PC-9 (cell line): Measurements from ENCODE around the gene GPS1. TPM values are rescaled to one million over a fixed set of nuclear protein-coding genes. Genes with fewer than 3 reads are reported as not detected.
A peak's percentile ranks its signal among the peaks of the same experiment; 100 is the strongest.

Source experiments
- BruUV-seq: library from RNA; stranded (reverse); fragments of 400-500 nt; replicated peaks from 2 replicates; lab custom pipeline; 2021; lab: Mats Ljungman, UMichigan
- CTCF ChIA-PET: fragments of 300-600 bp; sonication (Branson Sonifier 250); formaldehyde crosslinking; loops from one replicate; lab custom pipeline; 2022; ENCODE audit warnings: antibody characterized with exemption; lab: Charles Lee
- POLR2A ChIA-PET: fragments of 300-600 bp; sonication (Branson Sonifier 250); formaldehyde crosslinking; loops from one replicate; lab custom pipeline; 2022; ENCODE audit warnings: antibody characterized with exemption; ENCODE audit not compliant: unreplicated experiment; lab: Charles Lee
- DNase-seq, 2 experiments: peaks; one replicate each; pipeline versions ENCODE4 v3.0.0 to v3.0.0-alpha.2; 2015 to 2022; ENCODE audit warnings: mixed read lengths in 1 of 2
- H2AFZ ChIP-seq: fragments of 200-600 bp; sonication (generic); 2 replicates; pipeline ENCODE4 v1.8.1; 2017; ENCODE audit warnings: antibody characterized with exemption
- H3F3A ChIP-seq: fragments of 200-600 bp; sonication (generic); 2 replicates; pipeline ENCODE4 v1.8.1; 2017; ENCODE audit warnings: antibody characterized with exemption, mild to moderate bottlenecking, low read depth; ENCODE audit not compliant: insufficient read depth
- H3K27ac ChIP-seq: fragments of 200-600 bp; sonication (generic); 2 replicates; pipeline ENCODE4 v1.6.1; 2016; ENCODE audit warnings: mixed run types
- H3K27me3 ChIP-seq: fragments of 200-600 bp; sonication (generic); 2 replicates; pipeline ENCODE4 v1.6.1; 2016; ENCODE audit warnings: low read depth, mixed run types; ENCODE audit not compliant: insufficient read depth
- H3K36me3 ChIP-seq: fragments of 200-600 bp; sonication (generic); 2 replicates; pipeline ENCODE4 v1.6.1; 2016; ENCODE audit warnings: low read depth, mixed run types
- H3K4me1 ChIP-seq: fragments of 200-600 bp; sonication (generic); replicated peaks from 2 replicates; pipeline ENCODE4 v1.6.1; 2016; ENCODE audit warnings: mixed run types; ENCODE audit not compliant: insufficient read depth
- H3K4me2 ChIP-seq: fragments of 200-600 bp; sonication (generic); 2 replicates; pipeline ENCODE4 v1.6.1; 2017; ENCODE audit warnings: mixed run types
- H3K4me3 ChIP-seq: fragments of 200-600 bp; sonication (generic); 2 replicates; pipeline ENCODE4 v1.6.1; 2016; ENCODE audit warnings: mixed run types
- H3K79me2 ChIP-seq: fragments of 200-600 bp; sonication (generic); 2 replicates; pipeline ENCODE4 v1.6.1; 2017; ENCODE audit warnings: low read depth, mixed run types
- H3K9me2 ChIP-seq: fragments of 200-600 bp; sonication (generic); 2 replicates; pipeline ENCODE4 v1.8.1; 2017; ENCODE audit warnings: mild to moderate bottlenecking; ENCODE audit not compliant: insufficient read depth
- H3K9me3 ChIP-seq: fragments of 200-600 bp; sonication (generic); 2 replicates; pipeline ENCODE4 v1.8.1; 2016; ENCODE audit warnings: low read depth; ENCODE audit not compliant: insufficient read depth
- H4K20me1 ChIP-seq: fragments of 200-600 bp; sonication (generic); 2 replicates; pipeline ENCODE4 v1.8.1; 2017; ENCODE audit not compliant: insufficient read depth
- EZH2 ChIP-seq: fragments of 200-600 bp; sonication (generic); IDR thresholded peaks from 2 replicates; pipeline ENCODE4 v1.8.0; 2017; ENCODE audit warnings: antibody characterized with exemption, low read depth
- intact Hi-C: fragments of 100-400 bp; cut with micrococcal nuclease; formaldehyde crosslinking; loops from one replicate; pipeline ENCODE4 v1.10.0; 2022; ENCODE audit not compliant: unreplicated experiment
- total RNA-seq: library from RNA; stranded (reverse); gene quantifications from 2 replicates; pipeline ENCODE4 v1.2.3, GENCODE V29; 2021
- TF ChIP-seq, protein P1 (sequence below): fragments of 200-600 bp; sonication (generic); conservative IDR thresholded peaks from 2 replicates; pipeline ENCODE4 v1.6.1; 2017; ENCODE audit warnings: mixed run types, antibody characterized with exemption, mild to moderate bottlenecking, moderate library complexity

Gene GPS1
- total RNA-seq, 1 experiment from 2014 or later, result 121 TPM

DNA sequence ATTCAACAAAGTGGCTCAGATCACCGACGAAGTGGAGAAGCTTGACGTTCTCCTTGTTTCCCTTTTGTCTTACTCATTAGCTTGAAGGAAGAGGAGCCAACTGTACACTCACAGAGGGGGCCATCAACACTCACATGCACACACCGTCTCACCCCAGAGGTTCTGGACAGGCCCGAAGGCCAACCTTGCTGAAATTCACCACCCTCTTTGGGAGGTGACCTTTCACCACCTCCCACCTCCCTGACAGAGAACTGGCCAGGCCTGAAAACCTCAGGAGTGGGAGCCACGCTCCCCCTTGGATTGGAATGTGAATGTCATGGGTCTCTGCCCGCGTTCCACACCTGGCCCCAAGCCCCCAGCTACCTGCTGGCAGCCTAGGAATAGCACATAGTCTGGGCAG, 16.2 kb upstream of the GPS1 start:
- H3K79me2 ChIP-seq, result no peaks in the 10 kb centered on the region
- H2AFZ ChIP-seq, result no peak overlapping the region
- CTCF ChIA-PET, result interaction anchor here (0.7 kb wide), 1 partner anchor 15 kb away, joined by 3 read pairs; no protein-coding TSS in a partner anchor
- TF ChIP-seq, protein P1, sequence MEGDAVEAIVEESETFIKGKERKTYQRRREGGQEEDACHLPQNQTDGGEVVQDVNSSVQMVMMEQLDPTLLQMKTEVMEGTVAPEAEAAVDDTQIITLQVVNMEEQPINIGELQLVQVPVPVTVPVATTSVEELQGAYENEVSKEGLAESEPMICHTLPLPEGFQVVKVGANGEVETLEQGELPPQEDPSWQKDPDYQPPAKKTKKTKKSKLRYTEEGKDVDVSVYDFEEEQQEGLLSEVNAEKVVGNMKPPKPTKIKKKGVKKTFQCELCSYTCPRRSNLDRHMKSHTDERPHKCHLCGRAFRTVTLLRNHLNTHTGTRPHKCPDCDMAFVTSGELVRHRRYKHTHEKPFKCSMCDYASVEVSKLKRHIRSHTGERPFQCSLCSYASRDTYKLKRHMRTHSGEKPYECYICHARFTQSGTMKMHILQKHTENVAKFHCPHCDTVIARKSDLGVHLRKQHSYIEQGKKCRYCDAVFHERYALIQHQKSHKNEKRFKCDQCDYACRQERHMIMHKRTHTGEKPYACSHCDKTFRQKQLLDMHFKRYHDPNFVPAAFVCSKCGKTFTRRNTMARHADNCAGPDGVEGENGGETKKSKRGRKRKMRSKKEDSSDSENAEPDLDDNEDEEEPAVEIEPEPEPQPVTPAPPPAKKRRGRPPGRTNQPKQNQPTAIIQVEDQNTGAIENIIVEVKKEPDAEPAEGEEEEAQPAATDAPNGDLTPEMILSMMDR, result no peak
- no peak for TF ChIP-seq EZH2
- POLR2A ChIA-PET, result no interaction called here
- H3F3A ChIP-seq, result peaks cover 4% of the 10 kb centered on the region; the same call in 1 of the 2 replicates
- H3K4me2 ChIP-seq, result no peak overlapping the region
- no peaks in the 10 kb centered on the region for H3K9me2 ChIP-seq
- intact Hi-C loops, result loop anchor here (5.0 to 10.0 kb wide), 2 partner anchors 62 to 209 kb away; partner anchors contain the start of gene FASN
- DNase-seq, result no peak
- H4K20me1 ChIP-seq, result no peaks in the 10 kb centered on the region
- H3K9me3 ChIP-seq, result no peaks in the 10 kb centered on the region
- BruUV-seq, result no TSS peak
- no peak overlapping the region for H3K4me3 ChIP-seq
- H3K27me3 ChIP-seq, result no peaks in the 10 kb centered on the region
- H3K36me3 ChIP-seq, result no peaks in the 10 kb centered on the region
- no peak overlapping the region for H3K27ac ChIP-seq
- 0 out of 2 replicates have a peak, but pooled peaks cover 6% of the 10 kb centered on the region for H3K4me1 ChIP-seq

DNA sequence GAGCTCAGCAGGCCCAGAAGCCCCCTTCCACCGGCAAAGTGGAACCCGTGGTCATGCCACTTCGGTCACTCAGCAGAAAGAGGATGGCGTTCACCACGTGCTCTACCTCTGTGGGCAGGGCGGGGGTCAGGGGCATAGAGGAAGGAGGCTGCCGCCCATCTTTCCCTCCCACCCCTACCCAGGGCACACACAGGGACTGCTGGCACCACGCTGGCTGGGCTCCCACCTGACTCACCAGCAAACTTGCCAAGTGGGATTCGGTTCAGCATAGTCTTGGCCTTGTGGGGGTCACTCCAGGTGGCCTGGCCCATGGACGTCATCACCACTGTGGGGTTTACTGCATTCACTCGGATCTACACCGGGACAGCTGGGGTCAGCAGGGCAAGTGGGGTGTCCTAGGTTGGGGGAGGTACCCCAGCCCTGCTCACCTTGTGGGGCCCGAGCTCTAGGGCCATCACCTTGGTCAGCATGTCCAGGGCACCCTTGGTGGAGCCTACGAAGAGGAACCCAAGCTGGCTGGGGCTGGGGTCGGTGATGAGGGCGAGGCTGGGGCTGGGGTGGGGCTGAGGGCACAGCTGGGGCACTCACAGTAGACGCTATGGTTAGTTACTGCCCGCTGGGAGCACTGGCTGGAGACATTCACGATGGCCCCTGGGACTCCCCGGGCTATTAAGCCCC, 15.6 kb upstream of the GPS1 start:
- H2AFZ ChIP-seq, result no peak overlapping the region
- no peaks in the 10 kb centered on the region for H3K9me2 ChIP-seq
- no peaks in the 10 kb centered on the region for H3K36me3 ChIP-seq
- H3F3A ChIP-seq, result peaks cover 4% of the 10 kb centered on the region; the same call in 1 of the 2 replicates
- H4K20me1 ChIP-seq, result no peaks in the 10 kb centered on the region
- H3K79me2 ChIP-seq, result no peaks in the 10 kb centered on the region
- DNase-seq, result no peak
- TF ChIP-seq, protein P1, result no peak
- TF ChIP-seq EZH2, result no peak
- 0 out of 2 replicates have a peak, but pooled peaks cover 6% of the 10 kb centered on the region for H3K4me1 ChIP-seq
- H3K27me3 ChIP-seq, result no peaks in the 10 kb centered on the region
- H3K9me3 ChIP-seq, result no peaks in the 10 kb centered on the region
- ChIA-PET POLR2A (no interaction called here), CTCF (interaction anchor here (0.7 kb wide), 2 partner anchors 14 to 68 kb away, joined by 3 to 5 read pairs; no protein-coding TSS in a partner anchor)
- peak overlapping the region; percentile 66; the same call in 1 of the 2 replicates for H3K4me3 ChIP-seq
- peak overlapping the region; percentile 90 for H3K4me2 ChIP-seq
- BruUV-seq, result TSS peak; percentile 59
- intact Hi-C loops, result loop anchor here (2.0 to 10.0 kb wide), 3 partner anchors 61 to 209 kb away; partner anchors contain the start of gene FASN
- no peak overlapping the region for H3K27ac ChIP-seq

DNA sequence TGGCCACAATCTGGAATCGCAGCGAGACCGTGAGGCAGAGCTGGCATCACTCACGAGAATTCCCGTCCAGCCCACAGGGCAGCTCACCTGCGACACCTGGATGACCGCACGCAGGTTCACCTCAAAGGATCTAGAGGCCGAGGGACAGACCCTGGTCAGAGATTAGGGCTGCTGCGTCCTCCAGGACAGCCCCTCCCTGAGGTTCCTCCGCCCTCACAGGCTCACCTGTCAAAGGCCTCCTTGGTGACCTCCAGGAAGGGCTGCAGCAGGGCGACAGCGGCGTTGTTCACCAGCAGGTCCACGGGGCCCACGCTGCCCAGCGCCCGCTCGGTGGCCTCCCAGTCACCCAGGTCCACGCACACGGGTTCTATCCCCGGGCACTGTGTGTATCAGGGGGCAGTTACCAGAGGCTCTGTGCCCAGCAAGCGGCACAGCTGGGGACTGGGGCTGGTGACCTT, 15.0 kb upstream of the GPS1 start:
- H2AFZ ChIP-seq, result peak overlapping the region; percentile 82
- ChIA-PET CTCF (no interaction called here), POLR2A (no interaction called here)
- BruUV-seq, result no TSS peak
- H3K27ac ChIP-seq, result no peak overlapping the region
- peak overlapping the region; percentile 66 for H3K4me3 ChIP-seq
- TF ChIP-seq EZH2, result no peak
- TF ChIP-seq, protein P1, result no peak
- H3F3A ChIP-seq, result peaks cover 4% of the 10 kb centered on the region; the same call in 1 of the 2 replicates
- no peaks in the 10 kb centered on the region for H3K9me2 ChIP-seq
- 0 out of 2 replicates have a peak, but pooled peaks cover 6% of the 10 kb centered on the region for H3K4me1 ChIP-seq
- peak overlapping the region; percentile 90 for H3K4me2 ChIP-seq
- no peaks in the 10 kb centered on the region for H3K79me2 ChIP-seq
- no peaks in the 10 kb centered on the region for H3K9me3 ChIP-seq
- H4K20me1 ChIP-seq, result no peaks in the 10 kb centered on the region
- intact Hi-C loops, result loop anchor here (2.0 to 10.0 kb wide), 3 partner anchors 61 to 208 kb away; partner anchors contain the start of gene FASN
- DNase-seq, result no peak
- H3K36me3 ChIP-seq, result no peaks in the 10 kb centered on the region
- no peaks in the 10 kb centered on the region for H3K27me3 ChIP-seq
